RWPE1 (cell line): ENCODE measurements around the gene PHLDA2.

Source experiments
- CTCF ChIA-PET: fragments of 350-600 bp; sonication (Branson Sonifier 250); formaldehyde crosslinking; extraction: SDS; loops from one replicate; lab custom pipeline; 2021; lab: Yijun Ruan, JAX
- POLR2A ChIA-PET: fragments of 400-600 bp; formaldehyde crosslinking; extraction: SDS; loops from one replicate; lab custom pipeline; 2020; ENCODE audit warnings: antibody characterized with exemption; ENCODE audit not compliant: low non-redundant PET; lab: Yijun Ruan, JAX
- DNase-seq: peaks from one replicate; pipeline ENCODE4 v3.0.0; 2012; ENCODE audit warnings: low spot score
- H3K27ac ChIP-seq: fragments of 450-650 bp; 2 replicates; pipeline ENCODE4 v1.5.1; 2017
- TF ChIP-seq, protein P1 (sequence below): fragments of 450-650 bp; conservative IDR thresholded peaks from 2 replicates; pipeline ENCODE4 v1.5.1; 2017; ENCODE audit warnings: low read depth, mild to moderate bottlenecking

PHLDA2 gene

GRCh38 chr11:2927121-2927800 is 2.0 kb downstream of the PHLDA2 start:
- ChIA-PET POLR2A (interaction anchor here (1.0 to 1.2 kb wide), 2 partner anchors 16 to 23 kb away, joined by 3 to 4 read pairs; no protein-coding TSS in a partner anchor), CTCF (interaction anchor here (0.6 to 1.5 kb wide), 3 partner anchors 25 to 394 kb away, joined by 3 to 9 read pairs (median 6); a partner anchor contains a TSS)
- TF ChIP-seq, protein P1, sequence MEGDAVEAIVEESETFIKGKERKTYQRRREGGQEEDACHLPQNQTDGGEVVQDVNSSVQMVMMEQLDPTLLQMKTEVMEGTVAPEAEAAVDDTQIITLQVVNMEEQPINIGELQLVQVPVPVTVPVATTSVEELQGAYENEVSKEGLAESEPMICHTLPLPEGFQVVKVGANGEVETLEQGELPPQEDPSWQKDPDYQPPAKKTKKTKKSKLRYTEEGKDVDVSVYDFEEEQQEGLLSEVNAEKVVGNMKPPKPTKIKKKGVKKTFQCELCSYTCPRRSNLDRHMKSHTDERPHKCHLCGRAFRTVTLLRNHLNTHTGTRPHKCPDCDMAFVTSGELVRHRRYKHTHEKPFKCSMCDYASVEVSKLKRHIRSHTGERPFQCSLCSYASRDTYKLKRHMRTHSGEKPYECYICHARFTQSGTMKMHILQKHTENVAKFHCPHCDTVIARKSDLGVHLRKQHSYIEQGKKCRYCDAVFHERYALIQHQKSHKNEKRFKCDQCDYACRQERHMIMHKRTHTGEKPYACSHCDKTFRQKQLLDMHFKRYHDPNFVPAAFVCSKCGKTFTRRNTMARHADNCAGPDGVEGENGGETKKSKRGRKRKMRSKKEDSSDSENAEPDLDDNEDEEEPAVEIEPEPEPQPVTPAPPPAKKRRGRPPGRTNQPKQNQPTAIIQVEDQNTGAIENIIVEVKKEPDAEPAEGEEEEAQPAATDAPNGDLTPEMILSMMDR = no peak
- H3K27ac ChIP-seq = peak overlapping the region; percentile 95
- DNase-seq = no peak

DNA sequence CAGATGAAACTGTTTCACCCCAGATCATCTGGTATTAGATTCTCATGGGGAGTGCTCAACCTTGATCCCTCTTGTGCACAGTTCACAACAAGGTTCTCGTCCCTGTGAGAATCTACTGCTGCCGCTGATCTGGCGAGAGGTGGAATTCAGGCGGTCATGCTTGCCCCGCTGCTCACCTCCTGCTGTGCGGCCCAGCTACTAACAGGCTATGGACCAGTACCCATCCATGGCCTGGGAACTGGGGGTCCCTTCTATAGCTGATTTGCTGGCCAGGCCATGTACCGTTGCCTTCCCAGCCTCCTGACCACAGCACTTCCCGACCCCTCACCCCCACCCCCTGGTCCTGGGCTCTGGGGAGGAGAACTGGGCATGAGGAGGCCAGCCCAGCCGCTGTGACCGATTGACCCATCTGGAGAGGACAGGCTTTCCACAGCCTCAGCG is 2.6 kb downstream of the PHLDA2 start:
- no peak for DNase-seq
- H3K27ac ChIP-seq = peak overlapping the region; percentile 95
- TF ChIP-seq, protein P1 = no peak
- ChIA-PET POLR2A (interaction anchor here (1.2 kb wide), 1 partner anchor 15 kb away, joined by 4 read pairs; no protein-coding TSS in a partner anchor), CTCF (interaction anchor here (1.5 kb wide), 1 partner anchor 394 kb away, joined by 9 read pairs; no protein-coding TSS in a partner anchor)

- POLR2A ChIA-PET = interaction anchor here (1.7 kb wide), 1 partner anchor 23 kb away, joined by 6 read pairs; a partner anchor contains a TSS
- TF ChIP-seq, protein P1 = no peak
- CTCF ChIA-PET = interaction anchor here (0.9 to 1.1 kb wide), 3 partner anchors 13 to 96 kb away, joined by 3 to 4 read pairs (median 3); no protein-coding TSS in a partner anchor
- no peak for DNase-seq
- H3K27ac ChIP-seq = peak overlapping the region; percentile 64
Observed at GRCh38 chr11:2924821-2925675, 4.2 kb downstream of the PHLDA2 start.

- CTCF ChIA-PET = interaction anchor here (0.6 to 1.1 kb wide), 4 partner anchors 12 to 618 kb away, joined by 3 to 4 read pairs (median 3); no protein-coding TSS in a partner anchor
- DNase-seq = peak; percentile 21
Observed at GRCh38 chr11:2924381-2924780, 4.8 kb downstream of the PHLDA2 start.

GRCh38 chr11:2923446-2924375 is 5.5 kb downstream of the PHLDA2 start:
- peak overlapping the region; percentile 64 for H3K27ac ChIP-seq
- DNase-seq = no peak
- ChIA-PET POLR2A (interaction anchor here (0.6 to 1.7 kb wide), 2 partner anchors 21 to 23 kb away, joined by 4 to 6 read pairs; a partner anchor contains a TSS), CTCF (interaction anchor here (0.6 to 1.1 kb wide), 3 partner anchors 11 to 618 kb away, joined by 3 read pairs; no protein-coding TSS in a partner anchor)
- TF ChIP-seq, protein P1 = no peak

More at GRCh38 chr11:2924381-2924780, 4.8 kb downstream of the PHLDA2 start:
- POLR2A ChIA-PET = interaction anchor here (0.6 to 1.7 kb wide), 2 partner anchors 22 to 24 kb away, joined by 4 to 6 read pairs; a partner anchor contains a TSS
- TF ChIP-seq, protein P1 = no peak
- H3K27ac ChIP-seq = peak overlapping the region; percentile 64
